Measurements from ENCODE around the gene OSBPL3.

DNA sequence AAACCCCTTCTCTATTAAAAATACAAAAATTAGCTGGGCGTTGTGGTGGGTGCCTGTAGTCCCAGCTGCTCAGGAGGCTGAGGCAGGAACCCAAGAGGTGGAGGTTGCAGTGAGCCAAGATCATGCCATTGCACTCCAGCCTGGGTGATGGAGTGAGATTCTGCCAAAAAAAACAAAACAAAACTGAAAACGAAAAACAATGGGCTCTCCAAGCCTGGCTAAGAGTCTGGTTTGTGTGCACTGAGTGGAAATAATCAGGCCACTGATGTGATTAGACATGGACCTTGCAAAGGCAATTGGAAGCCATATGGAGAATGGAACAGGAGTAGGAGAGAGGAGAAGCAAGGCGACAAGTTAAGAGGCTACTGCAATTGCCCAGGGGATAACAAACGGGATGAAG is 162.6 kb downstream of the OSBPL3 start:
- TF ChIP-seq, protein P1, sequence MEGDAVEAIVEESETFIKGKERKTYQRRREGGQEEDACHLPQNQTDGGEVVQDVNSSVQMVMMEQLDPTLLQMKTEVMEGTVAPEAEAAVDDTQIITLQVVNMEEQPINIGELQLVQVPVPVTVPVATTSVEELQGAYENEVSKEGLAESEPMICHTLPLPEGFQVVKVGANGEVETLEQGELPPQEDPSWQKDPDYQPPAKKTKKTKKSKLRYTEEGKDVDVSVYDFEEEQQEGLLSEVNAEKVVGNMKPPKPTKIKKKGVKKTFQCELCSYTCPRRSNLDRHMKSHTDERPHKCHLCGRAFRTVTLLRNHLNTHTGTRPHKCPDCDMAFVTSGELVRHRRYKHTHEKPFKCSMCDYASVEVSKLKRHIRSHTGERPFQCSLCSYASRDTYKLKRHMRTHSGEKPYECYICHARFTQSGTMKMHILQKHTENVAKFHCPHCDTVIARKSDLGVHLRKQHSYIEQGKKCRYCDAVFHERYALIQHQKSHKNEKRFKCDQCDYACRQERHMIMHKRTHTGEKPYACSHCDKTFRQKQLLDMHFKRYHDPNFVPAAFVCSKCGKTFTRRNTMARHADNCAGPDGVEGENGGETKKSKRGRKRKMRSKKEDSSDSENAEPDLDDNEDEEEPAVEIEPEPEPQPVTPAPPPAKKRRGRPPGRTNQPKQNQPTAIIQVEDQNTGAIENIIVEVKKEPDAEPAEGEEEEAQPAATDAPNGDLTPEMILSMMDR (IDR thresholded peaks at IDR 0.05; ENCODE audit: low read length) = no peak
- TF ChIP-seq EZH2 (optimal IDR thresholded peaks at IDR 0.05; ENCODE audit: low read depth, low read length) (no peak), EZH2phosphoT487 (IDR thresholded peaks at IDR 0.05; ENCODE audit: low read length) (no peak)

Measured in MM.1S (cell line).